Measurements from ENCODE around the gene FHL5. TPM values are rescaled to one million over a fixed set of nuclear protein-coding genes. Genes with fewer than 3 reads are reported as not detected.

The FHL5 gene
- not detected in 2 replicates for polyA plus RNA-seq
- polyA minus RNA-seq, result not detected in 2 replicates

GRCh38 chr6:96562886-96563285, at the start of gene FHL5:
Gene FHL5 (plus strand): TSS chr6:96563128. CDS start chr6:96603614, 40,486 bp downstream.
- Histone ChIP-seq H3K36me3 (ENCODE audit: insufficient read depth, low read length) (no peaks in the 10 kb centered on the region), H4K20me1 (ENCODE audit: insufficient read depth) (no peaks in the 10 kb centered on the region), H2AFZ (ENCODE audit: low read depth, low read length) (no peak within 1 kb of the TSS), H3K27ac (ENCODE audit: low read length) (no peak within 1 kb of the TSS), H3K79me2 (replicated peaks; ENCODE audit: insufficient read depth, low read length) (no peaks in the 10 kb centered on the region), H3K9me3 (ENCODE audit: low read length) (no peaks in the 10 kb centered on the region), H3K9me2 (ENCODE audit: insufficient read depth, low read length) (no peaks in the 10 kb centered on the region), H3K9ac (ENCODE audit: low read length) (no peak within 1 kb of the TSS), H3K4me2 (ENCODE audit: low read length) (no peak within 1 kb of the TSS), H3K4me3 (ENCODE audit: low read length) (no peak within 1 kb of the TSS), H3K27me3 (ENCODE audit: insufficient read depth, low read depth, low read length) (no peaks in the 10 kb centered on the region), H3F3A (ENCODE audit: insufficient read depth, low read length, poor library complexity, severe bottlenecking) (no peaks in the 10 kb centered on the region)
- TF ChIP-seq SMC3 (conservative IDR thresholded peaks at IDR 0.05; ENCODE audit: poor library complexity) (no peak), MXI1 (conservative IDR thresholded peaks at IDR 0.05; ENCODE audit: poor library complexity, severe bottlenecking) (no peak), TAF1 (IDR thresholded peaks at IDR 0.05; ENCODE audit: low read depth) (no peak), POLR2AphosphoS5 (IDR thresholded peaks at IDR 0.05) (no peak), CTCF (IDR thresholded peaks at IDR 0.05; ENCODE audit: poor library complexity, severe bottlenecking) (no peak), REST (IDR thresholded peaks at IDR 0.05; ENCODE audit: borderline replicate concordance) (no peak)

GRCh38 chr6:96520171-96521115, 42.5 kb upstream of the FHL5 start:
- no peaks in the 10 kb centered on the region for H4K20me1 ChIP-seq (ENCODE audit: insufficient read depth)

More at GRCh38 chr6:96520171-96521115, 42.5 kb upstream of the FHL5 start:
- Histone ChIP-seq H3K27me3 (ENCODE audit: insufficient read depth, low read depth, low read length) (no peaks in the 10 kb centered on the region), H3K4me3 (ENCODE audit: low read length) (peak overlapping the region; percentile 78), H3K79me2 (replicated peaks; ENCODE audit: insufficient read depth, low read length) (peaks cover 12% of the 10 kb centered on the region), H3K27ac (ENCODE audit: low read length) (no peak overlapping the region), H3K9me2 (ENCODE audit: insufficient read depth, low read length) (no peaks in the 10 kb centered on the region), H3K4me2 (ENCODE audit: low read length) (peak overlapping the region; percentile 60), H3K9me3 (ENCODE audit: low read length) (no peaks in the 10 kb centered on the region), H3K9ac (ENCODE audit: low read length) (peak overlapping the region; percentile 92), H3K36me3 (ENCODE audit: insufficient read depth, low read length) (no peaks in the 10 kb centered on the region), H2AFZ (ENCODE audit: low read depth, low read length) (peak overlapping the region; percentile 97), H3F3A (ENCODE audit: insufficient read depth, low read length, poor library complexity, severe bottlenecking) (no peaks in the 10 kb centered on the region)
- no peak for TF ChIP-seq CTCF (IDR thresholded peaks at IDR 0.05; ENCODE audit: poor library complexity, severe bottlenecking)
- no peak for TF ChIP-seq SMC3 (conservative IDR thresholded peaks at IDR 0.05; ENCODE audit: poor library complexity)
- no peak for TF ChIP-seq RAD21 (conservative IDR thresholded peaks at IDR 0.05)
- TF ChIP-seq EP300 (conservative IDR thresholded peaks at IDR 0.05; ENCODE audit: poor library complexity, severe bottlenecking), result no peak
- no peak for TF ChIP-seq POLR2AphosphoS5 (IDR thresholded peaks at IDR 0.05)
- no peak for TF ChIP-seq TAF1 (IDR thresholded peaks at IDR 0.05; ENCODE audit: low read depth)
- no peak for TF ChIP-seq EZH2 (IDR thresholded peaks at IDR 0.05; ENCODE audit: borderline replicate concordance, insufficient read depth, low read length, poor library complexity, severe bottlenecking)

Measured in neural cell (in vitro differentiated cells).